ENCODE measurements around the gene CELF2. TPM values are rescaled to one million over a fixed set of nuclear protein-coding genes. Genes with fewer than 3 reads are reported as not detected.
A peak's percentile ranks its signal among the peaks of the same experiment; 100 is the strongest.

The CELF2 gene
- total RNA-seq, 1 experiment from 2014 or later, result 28.7 TPM

GRCh38 chr10:11150879-11151415 lies 133.3 kb downstream of the CELF2 start:
- Histone ChIP-seq H3K14ac (ENCODE audit: insufficient read depth, low read length) (no peak overlapping the region), H3K4me1 (ENCODE audit: insufficient read depth, low read length) (peaks cover 18% of the 10 kb centered on the region; the same call in 1 of the 2 replicates), H2BK5ac (ENCODE audit: insufficient read length, low read length) (no peak overlapping the region)

More at GRCh38 chr10:11150879-11151415, 133.3 kb downstream of the CELF2 start:
- Histone ChIP-seq H2BK12ac (ENCODE audit: insufficient read length, low read depth, low read length) (no peak overlapping the region), H3K4me2 (ENCODE audit: insufficient read depth, insufficient read length, low read length) (no peak overlapping the region), H3K4ac (ENCODE audit: low read depth, low read length) (no peak overlapping the region), H3K79me2 (ENCODE audit: insufficient read depth, low read length) (0 out of 2 replicates have a peak, but pooled peaks cover 2% of the 10 kb centered on the region), H3K79me1 (ENCODE audit: insufficient read depth, low read depth, low read length, poor library complexity, severe bottlenecking) (no peaks in the 10 kb centered on the region), H4K91ac (ENCODE audit: insufficient read length, low read depth, low read length) (no peak overlapping the region), H2BK120ac (ENCODE audit: low read depth, low read length, poor library complexity, severe bottlenecking) (no peak overlapping the region), H3K23ac (ENCODE audit: insufficient read length, low read depth, low read length) (no peak overlapping the region), H2BK15ac (ENCODE audit: low read depth, low read length) (no peak overlapping the region), H3K27me3 (ENCODE audit: insufficient read depth, low read length) (no peaks in the 10 kb centered on the region), H2AK5ac (ENCODE audit: insufficient read length, low read length) (no peak overlapping the region), H3K9me3 (ENCODE audit: control insufficient read depth, low read depth, low read length) (no peaks in the 10 kb centered on the region), H2AFZ (ENCODE audit: low read length) (no peak overlapping the region), H3T11ph (ENCODE audit: low read length) (no peak overlapping the region), H4K5ac (ENCODE audit: insufficient read length, low read depth, low read length) (no peak overlapping the region), H4K20me1 (ENCODE audit: control insufficient read depth, insufficient read depth, insufficient read length) (no peaks in the 10 kb centered on the region), H3K18ac (ENCODE audit: insufficient read length, low read depth, low read length) (no peak overlapping the region), H3K56ac (ENCODE audit: insufficient read length, low read depth, low read length) (no peak overlapping the region), H3K27ac (ENCODE audit: insufficient read length, low read depth, low read length) (no peak overlapping the region), H3K23me2 (ENCODE audit: insufficient read length, low read depth, low read length, poor library complexity, severe bottlenecking) (no peaks in the 10 kb centered on the region), H3K9ac (ENCODE audit: extremely low read depth, insufficient read length, low read length) (no peak overlapping the region), H2BK20ac (ENCODE audit: low read depth, low read length, poor library complexity, severe bottlenecking) (no peak overlapping the region), H4K8ac (replicated peaks; ENCODE audit: insufficient read length, low read depth, low read length) (no peak overlapping the region)
- Mint-ChIP-seq H3K27ac (peak overlapping the region in 1 of 3 experiments; percentile 62; a peak in 1 of 7 replicates), H3K27me3 (ENCODE audit: low read depth) (no peaks in the 10 kb centered on the region), H3K36me3 (ENCODE audit: insufficient read depth in 1 of 3, low read depth in 3 of 3) (no peaks in the 10 kb centered on the region), H3K4me1 (peaks cover 75 to 76% of the 10 kb centered on the region in 2 experiments), H3K4me3 (no peak overlapping the region), H3K9me3 (no peaks in the 10 kb centered on the region)
- DNase-seq, result no peak
- TF ChIP-seq CTCF (conservative IDR thresholded peaks at IDR 0.05), result no peak
- no CpG with 5 or more reads among the region's 5 CpGs for WGBS (ENCODE audit: extremely low coverage, insufficient read length, low lambda C conversion rate)
